Sigmoid colon (tissue), 4 donors: ENCODE data around the gene AS3MT.
"Not testable (repeated sequence)": the region's sequence is repeated elsewhere in the genome, so short reads cannot be mapped to it uniquely, and the experiment has no call there.

Experiments
- EP300 ChIP-seq, 4 donors: sonication (generic); formaldehyde crosslinking; IDR thresholded peaks; one replicate each; pipeline ENCODE4 v1.6.1; 2017; ENCODE audit warnings: antibody characterized with exemption in 4 of 4
- POLR2A ChIP-seq, 2 donors: fragments of 450-650 bp; IDR thresholded peaks; one replicate each; pipeline ENCODE4 v1.6.1; 2016; ENCODE audit warnings: antibody characterized with exemption in 2 of 2, mild to moderate bottlenecking in 2 of 2, moderate library complexity in 2 of 2
- POLR2AphosphoS5 ChIP-seq, 4 donors: sonication (generic); formaldehyde crosslinking; IDR thresholded peaks; one replicate each; pipeline ENCODE4 v1.6.1; 2017; ENCODE audit warnings: antibody characterized with exemption in 4 of 4
- TF ChIP-seq, protein P1 (sequence below), 4 experiments: fragments of 450-650 bp in 3 of 4; fragments of 200-600 bp in 1 of 4; IDR thresholded peaks; one replicate each; pipeline ENCODE4 v1.5.1; 2016 to 2019; ENCODE audit warnings: antibody characterized with exemption in 4 of 4, mild to moderate bottlenecking in 3 of 4, moderate library complexity in 2 of 4

DNA sequence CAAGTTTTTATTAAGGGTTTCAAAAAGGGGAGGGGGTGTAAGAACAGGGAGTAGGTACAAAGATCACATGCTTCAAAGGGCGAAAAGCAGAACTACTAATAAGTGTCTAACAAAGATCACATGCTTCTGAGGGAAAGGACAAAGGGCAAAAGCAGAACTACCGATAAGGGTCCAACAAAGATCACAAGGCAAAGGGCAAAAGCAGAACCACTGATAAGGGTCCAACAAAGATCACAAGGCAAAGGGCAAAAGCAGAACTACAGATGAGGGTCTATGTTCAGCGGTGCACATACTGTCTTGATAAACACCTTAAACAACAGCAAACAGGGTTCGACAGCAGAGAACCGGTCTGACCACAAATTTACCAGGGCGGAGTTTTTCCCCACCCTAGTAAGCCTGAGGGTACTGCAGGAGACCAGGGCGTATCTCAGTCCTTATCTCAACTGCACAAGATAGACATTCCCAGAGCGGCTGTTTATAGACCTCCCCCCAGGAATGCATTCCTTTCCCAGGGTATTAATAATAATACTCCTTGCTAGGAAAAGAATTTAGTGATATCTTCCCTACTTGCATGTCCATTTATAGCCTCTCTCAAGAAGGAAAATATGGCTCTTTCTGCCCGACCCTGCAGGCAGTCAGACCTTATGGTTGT is 30.9 kb upstream of the AS3MT start:
- TF ChIP-seq EP300, POLR2A, POLR2AphosphoS5 (IDR thresholded peaks at IDR 0.05): not testable (repeated sequence)
- TF ChIP-seq, protein P1, sequence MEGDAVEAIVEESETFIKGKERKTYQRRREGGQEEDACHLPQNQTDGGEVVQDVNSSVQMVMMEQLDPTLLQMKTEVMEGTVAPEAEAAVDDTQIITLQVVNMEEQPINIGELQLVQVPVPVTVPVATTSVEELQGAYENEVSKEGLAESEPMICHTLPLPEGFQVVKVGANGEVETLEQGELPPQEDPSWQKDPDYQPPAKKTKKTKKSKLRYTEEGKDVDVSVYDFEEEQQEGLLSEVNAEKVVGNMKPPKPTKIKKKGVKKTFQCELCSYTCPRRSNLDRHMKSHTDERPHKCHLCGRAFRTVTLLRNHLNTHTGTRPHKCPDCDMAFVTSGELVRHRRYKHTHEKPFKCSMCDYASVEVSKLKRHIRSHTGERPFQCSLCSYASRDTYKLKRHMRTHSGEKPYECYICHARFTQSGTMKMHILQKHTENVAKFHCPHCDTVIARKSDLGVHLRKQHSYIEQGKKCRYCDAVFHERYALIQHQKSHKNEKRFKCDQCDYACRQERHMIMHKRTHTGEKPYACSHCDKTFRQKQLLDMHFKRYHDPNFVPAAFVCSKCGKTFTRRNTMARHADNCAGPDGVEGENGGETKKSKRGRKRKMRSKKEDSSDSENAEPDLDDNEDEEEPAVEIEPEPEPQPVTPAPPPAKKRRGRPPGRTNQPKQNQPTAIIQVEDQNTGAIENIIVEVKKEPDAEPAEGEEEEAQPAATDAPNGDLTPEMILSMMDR (IDR thresholded peaks at IDR 0.05), result not testable (repeated sequence)
